H1 (cell line): ENCODE data around the gene TNRC6C. TPM values are rescaled to one million over a fixed set of nuclear protein-coding genes. Genes with fewer than 3 reads are reported as not detected.

Source experiments
- CTCF ChIA-PET: fragments of 300-600 bp; sonication (Branson Sonifier 250); formaldehyde crosslinking; loops from one replicate; lab custom pipeline; 2021; ENCODE audit not compliant: partially characterized antibody; lab: Charles Lee
- POLR2A ChIA-PET: fragments of 300-600 bp; sonication (Branson Sonifier 250); formaldehyde crosslinking; loops from one replicate; lab custom pipeline; 2021; ENCODE audit warnings: inconsistent platforms; ENCODE audit not compliant: partially characterized antibody; lab: Charles Lee
- DNase-seq, 2 experiments: peaks; one replicate each; pipeline versions ENCODE4 v3.0.0 to v3.0.0-alpha.2; 2010 to 2022; ENCODE audit warnings: low spot score in 2 of 2, low read depth in 1 of 2, mixed read lengths in 1 of 2
- FAIRE-seq: peaks from 2 replicates; lab custom pipeline; 2011; peaks lifted over from hg19 to GRCh38; lab: Jason Lieb, UNC
- H2AFZ ChIP-seq: 2 replicates; pipeline ENCODE4 v1.8.1; 2012; ENCODE audit warnings: low read length, inconsistent platforms
- H2AK5ac ChIP-seq: 2 replicates; pipeline ENCODE4 v1.6.1; 2013; ENCODE audit warnings: low read depth, low read length
- H2BK120ac ChIP-seq: replicated peaks from 2 replicates; pipeline ENCODE3; 2013; ENCODE audit warnings: low read depth, low read length, inconsistent platforms
- H2BK12ac ChIP-seq: 2 replicates; pipeline ENCODE4 v1.6.1; 2013; ENCODE audit warnings: low read depth, low read length
- H2BK15ac ChIP-seq: 2 replicates; pipeline ENCODE4 v1.6.1; 2013; ENCODE audit warnings: low read length
- H2BK20ac ChIP-seq: 2 replicates; pipeline ENCODE4 v1.6.1; 2013; ENCODE audit warnings: low read length
- H2BK5ac ChIP-seq: 2 replicates; pipeline ENCODE4 v1.6.1; 2013; ENCODE audit warnings: low read depth, low read length
- H3K14ac ChIP-seq: 2 replicates; pipeline ENCODE4 v1.6.1; 2013; ENCODE audit warnings: inconsistent platforms; ENCODE audit not compliant: insufficient read length
- H3K18ac ChIP-seq: 2 replicates; pipeline ENCODE4 v1.6.1; 2013; ENCODE audit warnings: low read length; ENCODE audit errors: extremely low read depth
- H3K23ac ChIP-seq: 2 replicates; pipeline ENCODE4 v1.6.1; 2013; ENCODE audit warnings: inconsistent platforms; ENCODE audit not compliant: insufficient read length
- H3K23me2 ChIP-seq: 2 replicates; pipeline ENCODE4 v1.6.1; 2013; ENCODE audit warnings: low read depth, low read length
- H3K27ac ChIP-seq: 2 replicates; pipeline ENCODE4 v1.6.1; 2011; ENCODE audit warnings: low read depth, low read length, inconsistent platforms
- H3K27me3 ChIP-seq, 4 experiments: replicated peaks in 1 of 4; 1 replicate in 1 of 4; 2 replicates in 3 of 4; pipeline versions ENCODE4 v1.6.1 to v1.8.1; 2011 to 2013; ENCODE audit warnings: low read length in 3 of 4, mild to moderate bottlenecking in 3 of 4, inconsistent platforms in 2 of 4, mixed read lengths in 2 of 4, moderate library complexity in 1 of 4; ENCODE audit not compliant: control insufficient read depth in 3 of 4, insufficient read depth in 3 of 4; ENCODE audit errors: extremely low read depth in 1 of 4
- H3K36me3 ChIP-seq, 4 experiments: 2 replicates each; pipeline versions ENCODE4 v1.6.1 to v1.8.1; 2011 to 2013; ENCODE audit warnings: mild to moderate bottlenecking in 4 of 4, low read length in 3 of 4, moderate library complexity in 2 of 4, control low read depth in 1 of 4, inconsistent platforms in 1 of 4; ENCODE audit not compliant: insufficient read depth in 4 of 4, control insufficient read depth in 2 of 4
- H3K4ac ChIP-seq: replicated peaks from 2 replicates; pipeline ENCODE3; 2013; ENCODE audit warnings: low read length, low read depth, mixed read lengths, inconsistent platforms; ENCODE audit not compliant: insufficient read length
- H3K4me1 ChIP-seq, 4 experiments: replicated peaks in 1 of 4; 1 replicate in 1 of 4; 2 replicates in 3 of 4; pipeline versions ENCODE4 v1.6.1 to v1.8.1; 2011 to 2013; ENCODE audit warnings: low read length in 3 of 4, inconsistent platforms in 2 of 4, mixed read lengths in 1 of 4; ENCODE audit not compliant: insufficient read depth in 4 of 4, control insufficient read depth in 3 of 4
- H3K4me2 ChIP-seq, 2 experiments: 2 replicates each; pipeline versions ENCODE4 v1.6.1 to v1.8.1; 2011 to 2013; ENCODE audit warnings: low read depth in 2 of 2, low read length in 2 of 2, control low read depth in 1 of 2, inconsistent platforms in 1 of 2, mild to moderate bottlenecking in 1 of 2; ENCODE audit not compliant: insufficient read depth in 1 of 2
- H3K4me3 ChIP-seq, 4 experiments: fragments of 200-600, 300-600 bp in 1 of 4; sonication (generic), shearing (Covaris generic), sonication (Bioruptor Twin) in 1 of 4; 2 replicates each; pipeline versions ENCODE4 v1.5.1 to v1.8.1; 2011 to 2016; ENCODE audit warnings: low read length in 4 of 4, low read depth in 3 of 4, control low read depth in 2 of 4, inconsistent platforms in 2 of 4, mild to moderate bottlenecking in 2 of 4, mixed read lengths in 1 of 4, moderate library complexity in 1 of 4; ENCODE audit not compliant: insufficient read depth in 2 of 4; ENCODE audit errors: extremely low read depth in 1 of 4
- H3K56ac ChIP-seq: replicated peaks from 2 replicates; pipeline ENCODE3; 2013; ENCODE audit warnings: low read depth, mild to moderate bottlenecking, mixed read lengths, low read length, inconsistent platforms; ENCODE audit not compliant: insufficient read length
- H3K79me1 ChIP-seq: 2 replicates; pipeline ENCODE4 v1.6.1; 2013; ENCODE audit warnings: low read depth, low read length, control low read depth
- H3K79me2 ChIP-seq, 2 experiments: 2 replicates each; pipeline versions ENCODE4 v1.6.1 to v1.8.1; 2012 to 2013; ENCODE audit warnings: low read length in 2 of 2, mild to moderate bottlenecking in 2 of 2, inconsistent platforms in 1 of 2; ENCODE audit not compliant: insufficient read depth in 2 of 2, control insufficient read depth in 1 of 2
- H3K9ac ChIP-seq, 4 experiments: replicated peaks in 1 of 4; 1 replicate in 1 of 4; 2 replicates in 3 of 4; pipeline versions ENCODE4 v1.6.1 to v1.8.1; 2011 to 2013; ENCODE audit warnings: low read depth in 3 of 4, low read length in 3 of 4, control low read depth in 2 of 4, mild to moderate bottlenecking in 2 of 4, moderate library complexity in 2 of 4, inconsistent platforms in 1 of 4; ENCODE audit errors: extremely low read depth in 1 of 4
- H3K9me3 ChIP-seq, 2 experiments: 2 replicates each; pipeline versions ENCODE4 v1.6.1 to v1.8.1; 2012 to 2013; ENCODE audit warnings: mild to moderate bottlenecking in 2 of 2, moderate library complexity in 2 of 2, control low read depth in 1 of 2, inconsistent platforms in 1 of 2, low read depth in 1 of 2, low read length in 1 of 2, mixed read lengths in 1 of 2; ENCODE audit not compliant: insufficient read depth in 2 of 2
- H4K20me1 ChIP-seq, 2 experiments: replicated peaks in 1 of 2; 2 replicates each; pipeline versions ENCODE3 to v1.8.1; 2011 to 2013; ENCODE audit warnings: inconsistent platforms in 2 of 2, low read length in 2 of 2, mild to moderate bottlenecking in 1 of 2; ENCODE audit not compliant: insufficient read depth in 2 of 2, control insufficient read depth in 1 of 2
- H4K5ac ChIP-seq: 2 replicates; pipeline ENCODE4 v1.6.1; 2013; ENCODE audit warnings: low read length, low read depth, mixed read lengths, inconsistent platforms; ENCODE audit not compliant: insufficient read length
- H4K8ac ChIP-seq: 2 replicates; pipeline ENCODE4 v1.8.0; 2013; ENCODE audit warnings: mild to moderate bottlenecking, moderate library complexity, low read length, inconsistent platforms; ENCODE audit not compliant: insufficient read depth; ENCODE audit errors: extremely low read depth
- H4K91ac ChIP-seq: replicated peaks from 2 replicates; pipeline ENCODE3; 2013; ENCODE audit warnings: low read length, mixed read lengths, inconsistent platforms; ENCODE audit not compliant: insufficient read length
- ATF2 ChIP-seq: IDR thresholded peaks from 2 replicates; pipeline ENCODE4 v1.6.1; 2012; ENCODE audit warnings: low read length, inconsistent platforms
- BACH1 ChIP-seq: IDR thresholded peaks from 2 replicates; pipeline ENCODE4 v1.6.1; 2012; ENCODE audit warnings: low read length, improper control_type of control experiment
- BRCA1 ChIP-seq: IDR thresholded peaks from 2 replicates; pipeline ENCODE4 v1.6.1; 2012; ENCODE audit warnings: low read depth, low read length, improper control_type of control experiment
- CHD1 ChIP-seq: IDR thresholded peaks from 2 replicates; pipeline ENCODE4 v1.6.1; 2012; ENCODE audit warnings: low read depth, low read length, improper control_type of control experiment
- CTBP2 ChIP-seq: IDR thresholded peaks from 2 replicates; pipeline ENCODE4 v1.7.0; 2011; ENCODE audit warnings: borderline replicate concordance, mild to moderate bottlenecking, moderate library complexity, mixed read lengths, low read length; ENCODE audit not compliant: insufficient read depth, insufficient read length
- EZH2 ChIP-seq: fragments of 200-600 bp; sonication (generic); IDR thresholded peaks from 2 replicates; pipeline ENCODE4 v1.7.1; 2012; ENCODE audit warnings: low read depth, mild to moderate bottlenecking, moderate library complexity, low read length, inconsistent platforms; ENCODE audit not compliant: severe bottlenecking
- GABPA ChIP-seq: IDR thresholded peaks from 2 replicates; pipeline ENCODE4 v1.6.1; 2011; ENCODE audit warnings: mild to moderate bottlenecking, low read length, moderate library complexity, borderline replicate concordance; ENCODE audit not compliant: insufficient read depth
- MAFK ChIP-seq: IDR thresholded peaks from 2 replicates; pipeline ENCODE4 v1.6.1; 2012; ENCODE audit warnings: low read depth, mild to moderate bottlenecking, improper control_type of control experiment, low read length
- POLR2A ChIP-seq, 2 experiments: IDR thresholded peaks; 1 replicate in 1 of 2; 2 replicates in 1 of 2; pipeline ENCODE4 v1.6.1; 2011; ENCODE audit warnings: low read depth in 2 of 2, low read length in 2 of 2, mild to moderate bottlenecking in 2 of 2; ENCODE audit errors: control extremely low read depth in 1 of 2
- TBP ChIP-seq: IDR thresholded peaks from 2 replicates; pipeline ENCODE4 v1.6.1; 2011; ENCODE audit warnings: low read depth, low read length, improper control_type of control experiment
- TCF12 ChIP-seq: IDR thresholded peaks from 2 replicates; pipeline ENCODE4 v1.6.1; 2011; ENCODE audit warnings: low read depth, mild to moderate bottlenecking, low read length
- TEAD4 ChIP-seq: IDR thresholded peaks from 2 replicates; pipeline ENCODE4 v1.6.1; 2012; ENCODE audit warnings: low read depth, low read length, inconsistent platforms, mixed read lengths
- ZNF274 ChIP-seq: IDR thresholded peaks from 2 replicates; pipeline ENCODE4 v1.7.0; 2012; ENCODE audit warnings: low read length, borderline replicate concordance; ENCODE audit errors: extremely low read depth
- WGBS, 2 experiments: shearing (Covaris generic) in 1 of 2; methylation state at CpG; one replicate each; pipeline versions ENCODE4 v1.1.6 to v1.1.7; 2013 to 2015; ENCODE audit warnings: low lambda C conversion rate in 2 of 2, mixed read lengths in 2 of 2, inconsistent platforms in 1 of 2, low coverage in 1 of 2, missing lambda C conversion rate in 1 of 2; ENCODE audit not compliant: insufficient replicate concordance in 2 of 2, insufficient coverage in 1 of 2, insufficient read length in 1 of 2; ENCODE audit errors: extremely low coverage in 1 of 2, missing lambda C conversion rate in 1 of 2; 5-methylcytosine and 5-hydroxymethylcytosine counted together
- polyA plus RNA-seq, 7 experiments: library from polyadenylated mRNA; depleted of rRNA in 3 of 7; stranded (reverse) in 5 of 7; unstranded in 2 of 7; fragments of >200 nt in 5 of 7; fragments of 200-250 nt in 2 of 7; gene quantifications; 1 replicate in 5 of 7; 2 replicates in 1 of 7; 4 replicates in 1 of 7; pipeline versions ENCODE4 v1.2.1 to v1.2.3, GENCODE V29; 2011 to 2013; ENCODE audit warnings: missing spikeins in 2 of 7, mixed read lengths in 2 of 7
- total RNA-seq: library from RNA; stranded (reverse); fragmentation: NEBNext Ultra II Directional; extraction: Animal tissue kit (Norgen Biotek cat#: 25700); gene quantifications from 2 replicates; pipeline ENCODE4 v1.2.1, GENCODE V29; 2021

The TNRC6C gene
- total and polyA plus RNA-seq, 2 of the 8 experiments (the other 6 are each of a cell fraction or from before 2014, with no cell fraction given) = 2.8 to 28.9 TPM

DNA sequence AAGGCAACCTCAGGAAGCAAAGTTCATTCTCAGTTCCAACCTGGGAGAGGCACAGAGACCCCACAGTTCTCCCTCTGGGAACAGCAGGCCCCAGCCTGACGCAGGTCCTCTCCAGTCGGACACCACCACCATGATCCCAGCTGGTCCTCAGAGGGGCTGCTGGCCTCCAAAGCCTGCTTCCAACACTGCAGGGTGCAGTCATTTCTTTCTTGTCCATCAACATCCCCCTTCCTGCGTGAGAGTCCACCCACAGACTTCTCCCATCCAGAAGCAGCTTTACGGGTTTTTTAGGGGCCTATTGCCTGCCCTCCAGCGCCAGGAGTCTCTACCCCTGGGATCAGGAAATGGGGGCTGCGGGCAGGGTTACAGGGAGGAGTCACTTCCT, 29.3 kb upstream of the TNRC6C start:
- no peak for FAIRE-seq
- TF ChIP-seq TBP (no peak), CHD1 (no peak), BACH1 (no peak), ZNF274 (no peak), EZH2 (no peak), POLR2A (IDR thresholded peaks at IDR 0.05; ENCODE audit: control extremely low read depth in 1 of 2, low read depth in 2 of 2, low read length in 2 of 2) (no peak), ATF2 (no peak), BRCA1 (no peak), TCF12 (no peak), GABPA (no peak), MAFK (no peak), CTBP2 (no peak), TEAD4 (no peak)

More for the DNA sequence above, 29.3 kb upstream of the TNRC6C start:
- H3K18ac ChIP-seq = no peak overlapping the region
- POLR2A ChIA-PET = interaction anchor here (1.6 kb wide), 1 partner anchor 29 kb away, joined by 7 read pairs; the partner anchor contains the start of gene TNRC6C
- 0 out of 2 replicates have a peak overlapping the region, but pooled peaks have one; percentile 35 for H2BK5ac ChIP-seq
- H2BK20ac ChIP-seq = 0 out of 2 replicates have a peak overlapping the region, but pooled peaks have one; percentile 77
- H2BK15ac ChIP-seq = peak overlapping the region; percentile 96
- no peak overlapping the region for H3K4me2 ChIP-seq
- H4K5ac ChIP-seq = no peak overlapping the region
- H3K9ac ChIP-seq = no peak overlapping the region
- peaks cover 11 to 36% (median 27%) of the 10 kb centered on the region in 4 experiments for H3K4me1 ChIP-seq
- H2BK120ac ChIP-seq = no peak overlapping the region
- DNase-seq = no peak
- peak overlapping the region; percentile 92; the same call in 1 of the 2 replicates for H2BK12ac ChIP-seq
- no peak overlapping the region for H3K14ac ChIP-seq
- no peak overlapping the region for H3K4ac ChIP-seq
- no peaks in the 10 kb centered on the region for H4K20me1 ChIP-seq
- no peaks in the 10 kb centered on the region; the same call in 1 of the 2 replicates for H3K79me1 ChIP-seq
- H3K36me3 ChIP-seq = no peaks in the 10 kb centered on the region
- H4K8ac ChIP-seq = no peak overlapping the region
- no peaks in the 10 kb centered on the region for H3K27me3 ChIP-seq
- H3K9me3 ChIP-seq = no peaks in the 10 kb centered on the region
- peak overlapping the region; percentile 67; the same call in 1 of the 2 replicates for H2AK5ac ChIP-seq
- peak overlapping the region; percentile 7 for H4K91ac ChIP-seq
- H3K4me3 ChIP-seq = no peak overlapping the region
- no peaks in the 10 kb centered on the region for H3K79me2 ChIP-seq
- no peaks in the 10 kb centered on the region; the same call in 1 of the 2 replicates for H3K23me2 ChIP-seq
- no peak overlapping the region for H3K27ac ChIP-seq
- CTCF ChIA-PET = interaction anchor here (0.6 to 2.3 kb wide), 6 partner anchors 34 to 156 kb away, joined by 3 to 6 read pairs (median 4); no protein-coding TSS in a partner anchor
- H3K23ac ChIP-seq = no peak overlapping the region
- 90% methylated on average over 6 of the region's 6 CpGs; no CpG with 5 or more reads in 1 of the 2 experiments for WGBS, 2 experiments
- H3K56ac ChIP-seq = no peak overlapping the region
- H2AFZ ChIP-seq = no peak overlapping the region
